Endothelial cell of umbilical vein (primary cell): ENCODE measurements around the gene EHF. TPM values are rescaled to one million over a fixed set of nuclear protein-coding genes. Genes with fewer than 3 reads are reported as not detected.

Source experiments
- BruUV-seq: library from RNA; stranded (reverse); fragments of 400-500 nt; replicated peaks from 2 replicates; lab custom pipeline; 2021; lab: Mats Ljungman, UMichigan
- CTCF ChIA-PET: fragments of 300-600, 350-600 bp; sonication (Branson Sonifier 250); formaldehyde crosslinking; loops from one replicate; lab custom pipeline; 2021; ENCODE audit warnings: antibody characterized with exemption, inconsistent platforms; lab: Charles Lee
- POLR2A ChIA-PET: fragments of 300-600, 350-600 bp; sonication (Branson Sonifier 250); formaldehyde crosslinking; loops from one replicate; lab custom pipeline; 2021; ENCODE audit warnings: antibody characterized with exemption, inconsistent platforms; lab: Charles Lee
- DNase-seq: peaks from one replicate; pipeline ENCODE4 v3.0.0-alpha.2; 2011; ENCODE audit warnings: low read depth, low spot score
- FAIRE-seq: peaks from 2 replicates; lab custom pipeline; 2011; peaks lifted over from hg19 to GRCh38; lab: Jason Lieb, UNC
- H2AFZ ChIP-seq: 2 replicates; pipeline ENCODE4 v1.6.0; 2012; ENCODE audit warnings: low read depth, low read length, control low read depth, inconsistent platforms
- H3K27ac ChIP-seq: 2 replicates; pipeline ENCODE4 v1.5.1; 2011; ENCODE audit warnings: low read depth, mild to moderate bottlenecking, control low read depth, low read length, moderate library complexity; ENCODE audit not compliant: insufficient read depth
- H3K27me3 ChIP-seq, 2 experiments: 2 replicates each; pipeline versions ENCODE4 v1.6.0 to v1.6.1; 2011; ENCODE audit warnings: low read length in 2 of 2, mixed read lengths in 1 of 2; ENCODE audit not compliant: control insufficient read depth in 2 of 2, insufficient read depth in 2 of 2
- H3K36me3 ChIP-seq, 2 experiments: 2 replicates in 1 of 2; 3 replicates in 1 of 2; pipeline ENCODE4 v1.5.1; 2011; ENCODE audit warnings: low read length in 2 of 2, mild to moderate bottlenecking in 1 of 2, moderate library complexity in 1 of 2; ENCODE audit not compliant: control insufficient read depth in 2 of 2, insufficient read depth in 2 of 2; ENCODE audit errors: extremely low read depth in 1 of 2
- H3K4me1 ChIP-seq: 3 replicates; pipeline ENCODE4 v1.5.1; 2011; ENCODE audit warnings: mild to moderate bottlenecking, low read length; ENCODE audit not compliant: control insufficient read depth, insufficient read depth; ENCODE audit errors: extremely low read depth
- H3K4me2 ChIP-seq: 2 replicates; pipeline ENCODE4 v1.6.1; 2011; ENCODE audit warnings: low read length, control low read depth, mixed read lengths; ENCODE audit not compliant: insufficient read depth
- H3K4me3 ChIP-seq, 3 experiments: fragments of 200-600 bp in 1 of 3; sonication (generic), shearing (Covaris generic) in 1 of 3; replicated peaks in 1 of 3; 2 replicates each; pipeline ENCODE4 v1.5.1; 2011 to 2016; ENCODE audit warnings: control low read depth in 3 of 3, low read length in 3 of 3, mild to moderate bottlenecking in 2 of 3, inconsistent platforms in 1 of 3, low read depth in 1 of 3, moderate library complexity in 1 of 3; ENCODE audit not compliant: insufficient read depth in 1 of 3
- H3K79me2 ChIP-seq: 2 replicates; pipeline ENCODE4 v1.6.0; 2012; ENCODE audit warnings: low read length, inconsistent platforms; ENCODE audit not compliant: control insufficient read depth, insufficient read depth
- H3K9ac ChIP-seq: replicated peaks from 2 replicates; pipeline ENCODE3; 2011; ENCODE audit warnings: low read length, control low read depth; ENCODE audit not compliant: insufficient read depth; ENCODE audit errors: extremely low read depth
- H3K9me1 ChIP-seq: replicated peaks from 3 replicates; pipeline ENCODE4 v1.6.0; 2011; ENCODE audit warnings: mild to moderate bottlenecking, low read length; ENCODE audit not compliant: control insufficient read depth, insufficient read depth; ENCODE audit errors: extremely low read depth
- H3K9me3 ChIP-seq: replicated peaks from 2 replicates; pipeline ENCODE4 v1.5.1; 2012; ENCODE audit warnings: low read length, inconsistent platforms; ENCODE audit not compliant: control insufficient read depth, insufficient read depth
- H4K20me1 ChIP-seq: replicated peaks from 2 replicates; pipeline ENCODE3; 2011; ENCODE audit warnings: mild to moderate bottlenecking, low read length; ENCODE audit not compliant: control insufficient read depth, insufficient read depth; ENCODE audit errors: extremely low read depth
- EZH2 ChIP-seq: IDR thresholded peaks from 2 replicates; pipeline ENCODE4 v1.6.1; 2012; ENCODE audit warnings: borderline replicate concordance, low read depth, mild to moderate bottlenecking, moderate library complexity, low read length, inconsistent platforms; ENCODE audit not compliant: severe bottlenecking
- FOS ChIP-seq: IDR thresholded peaks from 2 replicates; pipeline ENCODE4 v1.6.1; 2011; ENCODE audit warnings: mild to moderate bottlenecking, low read length, moderate library complexity, borderline replicate concordance; ENCODE audit not compliant: insufficient read depth
- GATA2 ChIP-seq: IDR thresholded peaks from 2 replicates; pipeline ENCODE4 v1.7.0; 2011; ENCODE audit warnings: low read depth, mild to moderate bottlenecking, moderate library complexity, mixed read lengths, low read length; ENCODE audit not compliant: insufficient read length, insufficient read depth
- JUN ChIP-seq: IDR thresholded peaks from 2 replicates; pipeline ENCODE4 v1.6.1; 2011; ENCODE audit warnings: borderline replicate concordance, low read depth; ENCODE audit not compliant: insufficient read length, insufficient read depth
- POLR2AphosphoS5 ChIP-seq: IDR thresholded peaks from 2 replicates; pipeline ENCODE4 v1.6.1; 2012; ENCODE audit warnings: low read depth, mild to moderate bottlenecking, control low read depth, low read length, moderate library complexity; ENCODE audit not compliant: insufficient read depth
- dilution Hi-C: fragments of 300-500 bp; cut with MboI; formaldehyde crosslinking; loops from one replicate; pipeline ENCODE4 v1.15.0; 2019; ENCODE audit warnings: low sequenced_read_pairs; ENCODE audit not compliant: extremely low pct_ligation_motif_present
- intact Hi-C: fragments of 100-400 bp; cut with micrococcal nuclease; formaldehyde crosslinking; loops from one replicate; pipeline ENCODE4 v1.10.0; 2022
- polyA plus RNA-seq, 4 experiments: library from polyadenylated mRNA; depleted of rRNA in 3 of 4; stranded (reverse) in 3 of 4; unstranded in 1 of 4; fragments of >200 nt; gene quantifications; 2 replicates each; pipeline versions ENCODE4 v1.2.1 to v1.2.3, GENCODE V29; 2011 to 2012; ENCODE audit warnings: missing spikeins in 1 of 4
- total RNA-seq: library from RNA; stranded (reverse); gene quantifications from 2 replicates; pipeline ENCODE4 v1.2.3, GENCODE V29; 2021

EHF gene
- total and polyA plus RNA-seq, 2 donors (not counting 3 experiments of a cell fraction or from before 2014, with no cell fraction given) = not detected

- Histone ChIP-seq H3K36me3 (no peaks in the 10 kb centered on the region), H3K9me1 (no peaks in the 10 kb centered on the region), H2AFZ (no peak overlapping the region), H3K79me2 (no peaks in the 10 kb centered on the region), H4K20me1 (no peaks in the 10 kb centered on the region), H3K4me3 (no peak overlapping the region), H3K4me2 (no peak overlapping the region), H3K9ac (no peak overlapping the region), H3K4me1 (no peaks in the 10 kb centered on the region), H3K27me3 (no peaks in the 10 kb centered on the region), H3K9me3 (no peaks in the 10 kb centered on the region), H3K27ac (no peak overlapping the region)
- ChIA-PET POLR2A (no interaction called here), CTCF (no interaction called here)
- FAIRE-seq = no peak
- no peak for DNase-seq
- TF ChIP-seq JUN (no peak), FOS (no peak)
- intact Hi-C loops = no loop called here
- dilution Hi-C loops = no loop called here
- BruUV-seq = no TSS peak
These were observed 14.4 kb upstream of the EHF start for GRCh38 chr11:34606326-34607120.

- TF ChIP-seq GATA2 (no peak), POLR2AphosphoS5 (no peak), EZH2 (no peak)
- intact Hi-C loops = no loop called here
- Histone ChIP-seq H3K9ac (no peak overlapping the region), H2AFZ (no peak overlapping the region), H3K4me2 (no peak overlapping the region), H3K4me3 (no peak overlapping the region), H3K9me1 (no peaks in the 10 kb centered on the region), H3K4me1 (no peaks in the 10 kb centered on the region), H4K20me1 (no peaks in the 10 kb centered on the region), H3K79me2 (no peaks in the 10 kb centered on the region), H3K9me3 (no peaks in the 10 kb centered on the region), H3K36me3 (no peaks in the 10 kb centered on the region), H3K27me3 (no peaks in the 10 kb centered on the region), H3K27ac (no peak overlapping the region)
- BruUV-seq = no TSS peak
- no peak for DNase-seq
- FAIRE-seq = no peak
- dilution Hi-C loops = no loop called here
- ChIA-PET CTCF (no interaction called here), POLR2A (no interaction called here)
These were observed 11.6 kb upstream of the EHF start for GRCh38 chr11:34609187-34609751.
